Hepatocyte (in vitro differentiated cells): Measurements from ENCODE around the gene TRIM49D2.
"Not testable (repeated sequence)": the region's sequence is repeated elsewhere in the genome, so short reads cannot be mapped to it uniquely, and the experiment has no call there.

Source experiments
- CTCF ChIP-seq: fragments of 200-600 bp; sonication (generic); IDR thresholded peaks from 2 replicates; pipeline ENCODE4 v1.5.1; 2016; ENCODE audit warnings: antibody characterized with exemption, mild to moderate bottlenecking; ENCODE audit not compliant: poor library complexity
- EZH2 ChIP-seq: fragments of 200-600 bp; sonication (generic); IDR thresholded peaks from 2 replicates; pipeline ENCODE4 v1.6.1; 2016; ENCODE audit warnings: antibody characterized with exemption, mild to moderate bottlenecking, borderline replicate concordance

- not testable (repeated sequence) for TF ChIP-seq CTCF, EZH2
These were observed 37.0 kb downstream of the TRIM49D2 start for GRCh38 chr11:89960833-89961232.
